Lower lobe of right lung (tissue), 2 donors: ENCODE data around the gene NDRG3. TPM values are rescaled to one million over a fixed set of nuclear protein-coding genes. Genes with fewer than 3 reads are reported as not detected.

Experiments
- ATAC-seq, 2 donors: fragments of 200-7000 bp; cut with Tn5 transposase; one replicate each; pipeline ENCODE4 v1.9.1; 2020 to 2022; ENCODE audit warnings: mild to moderate bottlenecking in 2 of 2, moderate library complexity in 2 of 2
- DNase-seq: peaks from one replicate; pipeline ENCODE4 v3.0.0-alpha.2; 2020
- H3K27ac ChIP-seq: fragments of 200-600 bp; one replicate; pipeline ENCODE4 v1.8.0; 2022
- H3K27me3 ChIP-seq: fragments of 200-600 bp; one replicate; pipeline ENCODE4 v1.8.0; 2022; ENCODE audit warnings: low read depth
- H3K36me3 ChIP-seq: fragments of 200-600 bp; one replicate; pipeline ENCODE4 v1.8.0; 2022; ENCODE audit warnings: mild to moderate bottlenecking
- H3K4me1 ChIP-seq: fragments of 200-600 bp; one replicate; pipeline ENCODE4 v1.8.0; 2022
- H3K4me3 ChIP-seq: fragments of 200-600 bp; one replicate; pipeline ENCODE4 v1.8.0; 2022; ENCODE audit warnings: mild to moderate bottlenecking
- H3K9me3 ChIP-seq: fragments of 200-600 bp; one replicate; pipeline ENCODE4 v1.8.0; 2022
- intact Hi-C: fragments of 100-400 bp; cut with DNase I; formaldehyde crosslinking; loops from one replicate; pipeline ENCODE4 v1.11.0; 2022
- total RNA-seq: library from RNA; stranded (reverse); fragmentation: NEBNext Ultra II Directional; extraction: Animal tissue kit (Norgen Biotek cat#: 25700); gene quantifications from one replicate; pipeline ENCODE4 v1.2.1, GENCODE V29; 2021
- TF ChIP-seq, protein P1 (sequence below): fragments of 200-600 bp; IDR thresholded peaks from one replicate; pipeline ENCODE4 v1.8.0; 2022; ENCODE audit warnings: antibody characterized with exemption, mild to moderate bottlenecking
- donor health status: DM: no; HTN: yes; CAD: no; lungs with severe emphysema.

Gene NDRG3
- total RNA-seq, 1 donor from 2014 or later: 30.4 TPM

DNA sequence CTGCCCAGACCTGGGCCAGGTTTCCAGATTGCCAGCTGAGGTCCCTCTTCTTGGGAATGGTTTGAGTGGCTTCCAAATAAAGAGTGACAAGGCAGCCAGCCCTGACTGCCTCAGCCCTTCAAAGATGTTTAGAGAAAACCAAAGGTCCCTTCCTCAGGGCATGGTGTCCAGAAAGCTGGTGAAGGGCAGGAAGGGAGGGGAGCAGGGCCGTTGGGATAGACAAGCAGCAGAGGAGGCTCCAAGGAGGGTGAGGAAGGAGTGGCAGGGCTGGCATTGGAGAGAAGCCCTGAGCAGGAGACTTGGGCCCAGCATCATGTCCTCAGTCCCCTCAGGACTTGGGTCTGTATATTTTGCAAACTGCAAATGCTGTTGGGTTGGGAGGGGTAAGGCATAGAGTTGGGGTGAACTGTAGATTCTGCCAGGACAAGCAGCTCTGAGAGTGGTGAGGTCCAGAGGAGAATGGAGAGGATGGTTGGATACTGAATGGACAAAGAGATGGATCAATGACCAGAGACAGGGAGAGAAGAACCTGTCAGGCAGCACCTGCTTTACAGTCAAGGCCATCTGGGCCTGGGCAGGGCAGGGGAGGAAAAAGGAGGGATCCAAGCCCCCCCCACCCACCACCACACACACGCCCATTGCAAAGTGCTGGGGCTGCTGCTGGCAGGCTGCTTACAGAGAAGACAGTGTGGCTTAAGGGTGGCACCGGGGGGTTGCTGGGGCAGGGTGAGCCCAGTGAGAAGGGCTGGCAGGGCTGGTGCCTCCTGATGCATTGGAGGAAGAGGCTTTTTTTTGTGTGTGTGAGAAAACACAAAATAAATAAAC, 33.2 kb upstream of the NDRG3 start:
- Histone ChIP-seq H3K27ac (no peak overlapping the region), H3K9me3 (no peaks in the 10 kb centered on the region), H3K27me3 (no peaks in the 10 kb centered on the region), H3K4me3 (no peak overlapping the region), H3K4me1 (peaks cover 15% of the 10 kb centered on the region), H3K36me3 (peaks cover 13% of the 10 kb centered on the region)
- TF ChIP-seq, protein P1, sequence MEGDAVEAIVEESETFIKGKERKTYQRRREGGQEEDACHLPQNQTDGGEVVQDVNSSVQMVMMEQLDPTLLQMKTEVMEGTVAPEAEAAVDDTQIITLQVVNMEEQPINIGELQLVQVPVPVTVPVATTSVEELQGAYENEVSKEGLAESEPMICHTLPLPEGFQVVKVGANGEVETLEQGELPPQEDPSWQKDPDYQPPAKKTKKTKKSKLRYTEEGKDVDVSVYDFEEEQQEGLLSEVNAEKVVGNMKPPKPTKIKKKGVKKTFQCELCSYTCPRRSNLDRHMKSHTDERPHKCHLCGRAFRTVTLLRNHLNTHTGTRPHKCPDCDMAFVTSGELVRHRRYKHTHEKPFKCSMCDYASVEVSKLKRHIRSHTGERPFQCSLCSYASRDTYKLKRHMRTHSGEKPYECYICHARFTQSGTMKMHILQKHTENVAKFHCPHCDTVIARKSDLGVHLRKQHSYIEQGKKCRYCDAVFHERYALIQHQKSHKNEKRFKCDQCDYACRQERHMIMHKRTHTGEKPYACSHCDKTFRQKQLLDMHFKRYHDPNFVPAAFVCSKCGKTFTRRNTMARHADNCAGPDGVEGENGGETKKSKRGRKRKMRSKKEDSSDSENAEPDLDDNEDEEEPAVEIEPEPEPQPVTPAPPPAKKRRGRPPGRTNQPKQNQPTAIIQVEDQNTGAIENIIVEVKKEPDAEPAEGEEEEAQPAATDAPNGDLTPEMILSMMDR: no peak
- intact Hi-C loops: no loop called here
- DNase-seq: no peak
- ATAC-seq: no peak

DNA sequence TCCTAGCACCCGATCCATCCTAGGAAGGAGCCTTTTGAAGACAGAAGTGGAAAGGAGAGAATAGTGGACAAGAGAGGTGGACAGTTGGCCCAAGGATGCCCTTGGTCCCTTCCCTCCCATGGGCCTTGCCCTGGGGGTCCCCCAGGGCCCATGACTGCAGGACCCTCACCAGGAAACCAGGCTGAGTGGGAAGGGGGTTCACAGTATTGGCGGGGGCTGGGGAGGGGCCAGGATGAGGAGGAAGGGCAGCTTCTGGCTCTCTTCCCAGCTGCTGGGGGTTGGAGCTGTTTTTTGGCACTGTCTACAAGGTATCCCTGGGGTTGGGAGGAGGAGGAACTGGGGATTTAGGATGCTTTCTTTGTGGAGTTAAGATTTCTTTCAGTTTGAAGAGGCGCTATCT, 31.7 kb upstream of the NDRG3 start:
- no peak overlapping the region for H3K4me3 ChIP-seq
- H3K9me3 ChIP-seq: no peaks in the 10 kb centered on the region
- ATAC-seq (no peak), DNase-seq (no peak)
- no peaks in the 10 kb centered on the region for H3K36me3 ChIP-seq
- H3K4me1 ChIP-seq: peaks cover 22% of the 10 kb centered on the region
- no peak overlapping the region for H3K27ac ChIP-seq
- no peaks in the 10 kb centered on the region for H3K27me3 ChIP-seq
- TF ChIP-seq, protein P1: no peak
- intact Hi-C loops: no loop called here

DNA sequence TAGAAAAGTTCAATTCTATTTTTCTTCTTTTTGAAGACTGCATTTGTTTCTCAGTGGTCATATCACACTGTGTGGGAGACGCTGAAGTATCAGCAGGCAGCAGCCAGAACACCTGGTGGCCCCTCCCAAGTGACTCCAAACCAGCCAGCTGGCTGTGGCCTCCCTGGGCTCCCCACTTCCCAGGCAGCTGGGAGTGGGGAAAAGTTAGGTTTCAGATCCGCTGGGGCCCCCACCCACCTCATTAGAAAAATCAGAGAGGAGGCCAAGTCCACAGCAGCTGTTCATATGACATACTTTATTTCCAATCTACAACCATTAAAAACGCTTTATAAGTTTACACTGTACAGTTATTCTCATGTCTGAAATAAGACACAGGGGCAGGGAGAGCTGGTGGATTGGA, 31.3 kb upstream of the NDRG3 start:
- no peak for ATAC-seq
- no peaks in the 10 kb centered on the region for H3K27me3 ChIP-seq
- TF ChIP-seq, protein P1: no peak
- no peak overlapping the region for H3K4me3 ChIP-seq
- H3K36me3 ChIP-seq: no peaks in the 10 kb centered on the region
- no peak for DNase-seq
- no peak overlapping the region for H3K27ac ChIP-seq
- H3K9me3 ChIP-seq: no peaks in the 10 kb centered on the region
- intact Hi-C loops: no loop called here
- peaks cover 24% of the 10 kb centered on the region for H3K4me1 ChIP-seq

DNA sequence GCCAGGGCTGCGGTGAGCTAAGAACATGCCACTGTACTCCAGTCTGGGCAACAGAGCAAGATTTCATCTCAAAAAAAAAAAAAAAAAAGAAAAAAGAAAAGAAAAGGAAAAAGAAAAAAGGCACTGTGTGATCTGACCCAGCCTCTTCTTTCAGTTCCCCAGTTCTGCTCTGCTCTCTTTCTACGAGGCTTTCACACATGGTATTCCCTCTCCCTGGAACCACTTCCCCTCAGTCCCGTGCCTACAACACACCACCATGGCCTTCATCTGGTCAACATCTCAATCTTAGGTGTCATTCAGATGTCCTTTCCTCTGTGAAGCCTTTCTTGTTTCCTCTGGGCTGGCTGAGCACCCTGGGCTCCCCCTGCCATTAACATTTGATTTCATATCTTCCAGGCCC, 29.9 kb upstream of the NDRG3 start:
- H3K9me3 ChIP-seq: no peaks in the 10 kb centered on the region
- no peaks in the 10 kb centered on the region for H3K27me3 ChIP-seq
- TF ChIP-seq, protein P1: no peak
- ATAC-seq: no peak
- DNase-seq: no peak
- H3K27ac ChIP-seq: peak overlapping the region; percentile 91
- no peaks in the 10 kb centered on the region for H3K36me3 ChIP-seq
- no peak overlapping the region for H3K4me3 ChIP-seq
- H3K4me1 ChIP-seq: peaks cover 24% of the 10 kb centered on the region
- intact Hi-C loops: no loop called here

DNA sequence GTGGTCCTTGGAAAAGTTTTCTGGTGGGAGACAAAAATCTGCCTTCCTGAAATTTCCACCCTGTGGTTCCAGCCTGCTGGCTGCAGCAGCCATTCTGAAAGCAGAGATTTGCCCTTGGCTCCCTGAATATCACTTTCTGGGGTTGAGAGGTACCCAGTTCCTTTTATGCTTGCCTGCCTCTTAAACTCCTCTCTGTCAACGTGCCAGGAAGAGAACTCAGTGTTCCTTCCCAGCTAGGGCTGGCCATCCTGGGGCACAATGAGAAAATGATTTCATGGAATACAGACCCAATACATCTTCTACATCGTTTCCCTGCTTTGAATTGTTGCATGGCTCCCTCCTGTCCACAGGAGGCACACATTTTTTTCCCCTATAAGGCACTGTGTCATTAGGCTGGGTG, 29.3 kb upstream of the NDRG3 start:
- no peak for ATAC-seq
- Histone ChIP-seq H3K4me3 (no peak overlapping the region), H3K9me3 (no peaks in the 10 kb centered on the region), H3K27ac (peak overlapping the region; percentile 91), H3K36me3 (no peaks in the 10 kb centered on the region), H3K4me1 (peaks cover 24% of the 10 kb centered on the region), H3K27me3 (no peaks in the 10 kb centered on the region)
- no peak for DNase-seq
- TF ChIP-seq, protein P1: no peak
- intact Hi-C loops: no loop called here
